Lower leg skin (tissue), 3 donors: Measurements from ENCODE around the gene IL1RAPL1.

Source experiments
- POLR2A ChIP-seq, 2 donors: fragments of 450-650 bp; IDR thresholded peaks; one replicate each; pipeline ENCODE4 v1.6.1; 2016 to 2017; ENCODE audit warnings: antibody characterized with exemption in 2 of 2, mild to moderate bottlenecking in 1 of 2, moderate library complexity in 1 of 2
- TF ChIP-seq, protein P1 (sequence below), 3 donors: fragments of 450-650 bp; IDR thresholded peaks; one replicate each; pipeline ENCODE4 v1.5.1; 2016; ENCODE audit warnings: antibody characterized with exemption in 3 of 3, mild to moderate bottlenecking in 3 of 3, moderate library complexity in 2 of 3

DNA sequence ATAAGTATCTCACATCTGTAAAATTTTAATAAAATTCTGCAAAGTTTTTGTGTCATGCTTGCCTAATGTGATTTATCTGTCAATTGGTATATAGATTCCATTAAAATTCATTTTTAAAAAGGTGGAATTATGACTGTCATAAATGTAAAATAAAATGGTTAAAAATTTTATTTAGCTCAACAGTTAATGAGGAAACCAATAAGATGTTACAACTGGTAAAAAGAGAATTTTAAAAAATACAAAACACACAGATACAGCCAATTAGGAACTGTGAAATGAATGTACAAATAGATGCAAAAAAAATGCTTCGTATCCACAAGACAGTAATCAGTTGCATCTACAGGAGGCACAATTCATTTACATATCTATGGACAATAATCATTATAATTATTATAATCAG lies 297.6 kb downstream of the IL1RAPL1 start:
- TF ChIP-seq, protein P1, sequence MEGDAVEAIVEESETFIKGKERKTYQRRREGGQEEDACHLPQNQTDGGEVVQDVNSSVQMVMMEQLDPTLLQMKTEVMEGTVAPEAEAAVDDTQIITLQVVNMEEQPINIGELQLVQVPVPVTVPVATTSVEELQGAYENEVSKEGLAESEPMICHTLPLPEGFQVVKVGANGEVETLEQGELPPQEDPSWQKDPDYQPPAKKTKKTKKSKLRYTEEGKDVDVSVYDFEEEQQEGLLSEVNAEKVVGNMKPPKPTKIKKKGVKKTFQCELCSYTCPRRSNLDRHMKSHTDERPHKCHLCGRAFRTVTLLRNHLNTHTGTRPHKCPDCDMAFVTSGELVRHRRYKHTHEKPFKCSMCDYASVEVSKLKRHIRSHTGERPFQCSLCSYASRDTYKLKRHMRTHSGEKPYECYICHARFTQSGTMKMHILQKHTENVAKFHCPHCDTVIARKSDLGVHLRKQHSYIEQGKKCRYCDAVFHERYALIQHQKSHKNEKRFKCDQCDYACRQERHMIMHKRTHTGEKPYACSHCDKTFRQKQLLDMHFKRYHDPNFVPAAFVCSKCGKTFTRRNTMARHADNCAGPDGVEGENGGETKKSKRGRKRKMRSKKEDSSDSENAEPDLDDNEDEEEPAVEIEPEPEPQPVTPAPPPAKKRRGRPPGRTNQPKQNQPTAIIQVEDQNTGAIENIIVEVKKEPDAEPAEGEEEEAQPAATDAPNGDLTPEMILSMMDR (IDR thresholded peaks at IDR 0.05), result no peak
- TF ChIP-seq POLR2A (IDR thresholded peaks at IDR 0.05), result no peak
